HEK293 (cell line): ENCODE data around the gene HOXC10.

Experiments used
- CTCF ChIA-PET: fragments of 350-600 bp; formaldehyde crosslinking; extraction: SDS; loops from one replicate; lab custom pipeline; 2021; ENCODE audit warnings: antibody characterized with exemption; lab: Yijun Ruan, JAX
- POLR2A ChIA-PET: fragments of 300-600 bp; formaldehyde crosslinking; extraction: SDS; loops from one replicate; lab custom pipeline; 2020; ENCODE audit warnings: antibody characterized with exemption, inconsistent platforms; lab: Yijun Ruan, JAX
- H3K27ac ChIP-seq: fragments of 200-500 bp; sonication (Bioruptor generic); 2 replicates; pipeline ENCODE4 v1.5.1; 2014; ENCODE audit warnings: low read depth, low read length, control low read depth, inconsistent platforms; ENCODE audit errors: extremely low read depth
- H3K36me3 ChIP-seq, 2 experiments: fragments of 200-500 bp in 1 of 2; sonication (Bioruptor generic) in 1 of 2; 1 replicate in 1 of 2; 2 replicates in 1 of 2; pipeline ENCODE4 v1.5.1; 2014 to 2017; ENCODE audit warnings: inconsistent platforms in 2 of 2, low read length in 2 of 2; ENCODE audit not compliant: control insufficient read depth in 2 of 2, insufficient read depth in 1 of 2
- H3K4me1 ChIP-seq: fragments of 200-500 bp; sonication (Bioruptor generic); 2 replicates; pipeline ENCODE4 v1.5.1; 2014; ENCODE audit warnings: mild to moderate bottlenecking, low read length, inconsistent platforms; ENCODE audit not compliant: control insufficient read depth, insufficient read depth
- H3K4me3 ChIP-seq: 2 replicates; pipeline ENCODE4 v1.5.1; 2011; ENCODE audit warnings: low read depth, mild to moderate bottlenecking, control low read depth, low read length, moderate library complexity
- H3K9me3 ChIP-seq: fragments of 200-500 bp; sonication (Bioruptor generic); 2 replicates; pipeline ENCODE4 v1.5.1; 2014; ENCODE audit warnings: low read depth, low read length, inconsistent platforms; ENCODE audit not compliant: control insufficient read depth, insufficient read depth
- CTCF ChIP-seq: fragments of 450-650 bp; formaldehyde crosslinking; IDR thresholded peaks from 2 replicates; pipeline ENCODE4 v1.5.1; 2016; ENCODE audit warnings: missing biosample characterization, missing genetic modification characterization
- EGR2 ChIP-seq: fragments of 450-650 bp; formaldehyde crosslinking; IDR thresholded peaks from 2 replicates; pipeline ENCODE4 v1.5.1; 2016; ENCODE audit warnings: low read depth, missing biosample characterization, missing genetic modification characterization
- FEZF1 ChIP-seq: fragments of 450-650 bp; formaldehyde crosslinking; IDR thresholded peaks from 2 replicates; pipeline ENCODE4 v1.5.1; 2016; ENCODE audit warnings: missing biosample characterization, missing genetic modification characterization
- KLF8 ChIP-seq: fragments of 450-650 bp; formaldehyde crosslinking; IDR thresholded peaks from 2 replicates; pipeline ENCODE4 v1.5.1; 2016; ENCODE audit warnings: missing biosample characterization, missing genetic modification characterization
- PRDM1 ChIP-seq: fragments of 450-650 bp; formaldehyde crosslinking; IDR thresholded peaks from 2 replicates; pipeline ENCODE4; 2016; ENCODE audit warnings: missing biosample characterization, missing genetic modification characterization
- PRDM6 ChIP-seq: fragments of 450-650 bp; formaldehyde crosslinking; IDR thresholded peaks from 2 replicates; pipeline ENCODE4 v1.5.1; 2017; ENCODE audit warnings: missing biosample characterization, missing genetic modification characterization
- SCRT2 ChIP-seq: fragments of 450-650 bp; formaldehyde crosslinking; IDR thresholded peaks from 2 replicates; pipeline ENCODE4 v1.5.1; 2016; ENCODE audit warnings: missing biosample characterization, missing genetic modification characterization
- SP3 ChIP-seq: fragments of 450-650 bp; formaldehyde crosslinking; IDR thresholded peaks from 2 replicates; pipeline ENCODE4 v1.5.1; 2016; ENCODE audit warnings: missing biosample characterization, missing genetic modification characterization
- WT1 ChIP-seq: fragments of 450-650 bp; formaldehyde crosslinking; IDR thresholded peaks from 2 replicates; pipeline ENCODE4 v1.5.1; 2016; ENCODE audit warnings: missing biosample characterization, missing genetic modification characterization
- ZBTB11 ChIP-seq: fragments of 450-650 bp; formaldehyde crosslinking; conservative IDR thresholded peaks from 2 replicates; pipeline ENCODE4 v1.5.1; 2016; ENCODE audit warnings: low read depth, missing biosample characterization, missing genetic modification characterization
- ZBTB20 ChIP-seq: fragments of 450-650 bp; formaldehyde crosslinking; IDR thresholded peaks from 2 replicates; pipeline ENCODE4 v1.5.1; 2016; ENCODE audit warnings: missing biosample characterization, missing genetic modification characterization
- ZBTB48 ChIP-seq: fragments of 450-650 bp; formaldehyde crosslinking; IDR thresholded peaks from 2 replicates; pipeline ENCODE4 v1.5.1; 2016; ENCODE audit warnings: missing biosample characterization, missing genetic modification characterization
- ZNF133 ChIP-seq: fragments of 450-650 bp; formaldehyde crosslinking; IDR thresholded peaks from 2 replicates; pipeline ENCODE4 v1.5.1; 2016; ENCODE audit warnings: missing biosample characterization, missing genetic modification characterization
- ZNF169 ChIP-seq: fragments of 450-650 bp; formaldehyde crosslinking; IDR thresholded peaks from 2 replicates; pipeline ENCODE4 v1.5.1; 2016; ENCODE audit warnings: missing biosample characterization, missing genetic modification characterization
- ZNF335 ChIP-seq: fragments of 450-650 bp; formaldehyde crosslinking; conservative IDR thresholded peaks from 2 replicates; pipeline ENCODE4 v1.5.1; 2016; ENCODE audit warnings: missing biosample characterization, missing genetic modification characterization
- ZNF366 ChIP-seq: fragments of 450-650 bp; formaldehyde crosslinking; conservative IDR thresholded peaks from 2 replicates; pipeline ENCODE4 v1.5.1; 2016; ENCODE audit warnings: missing biosample characterization, missing genetic modification characterization
- ZNF398 ChIP-seq: fragments of 450-650 bp; formaldehyde crosslinking; IDR thresholded peaks from 2 replicates; pipeline ENCODE4 v1.5.1; 2017; ENCODE audit warnings: missing biosample characterization, missing genetic modification characterization
- ZNF530 ChIP-seq: fragments of 450-650 bp; formaldehyde crosslinking; IDR thresholded peaks from 2 replicates; pipeline ENCODE4 v1.5.1; 2016; ENCODE audit warnings: low read depth, missing biosample characterization, missing genetic modification characterization
- ZNF580 ChIP-seq: fragments of 450-650 bp; formaldehyde crosslinking; IDR thresholded peaks from 2 replicates; pipeline ENCODE4 v1.5.1; 2016; ENCODE audit warnings: missing biosample characterization, missing genetic modification characterization
- ZNF629 ChIP-seq: fragments of 450-650 bp; formaldehyde crosslinking; IDR thresholded peaks from 2 replicates; pipeline ENCODE4 v1.5.1; 2017; ENCODE audit warnings: missing biosample characterization, missing genetic modification characterization
- ZNF654 ChIP-seq: fragments of 450-650 bp; formaldehyde crosslinking; IDR thresholded peaks from 2 replicates; pipeline ENCODE4 v1.5.1; 2016; ENCODE audit warnings: low read depth, missing biosample characterization, missing genetic modification characterization
- ZNF658 ChIP-seq: fragments of 450-650 bp; formaldehyde crosslinking; IDR thresholded peaks from 2 replicates; pipeline ENCODE4; 2016; ENCODE audit warnings: missing biosample characterization, missing genetic modification characterization
- ZNF692 ChIP-seq: fragments of 450-650 bp; formaldehyde crosslinking; IDR thresholded peaks from 2 replicates; pipeline ENCODE4 v1.5.1; 2016; ENCODE audit warnings: missing biosample characterization, missing genetic modification characterization
- ZNF747 ChIP-seq: fragments of 450-650 bp; formaldehyde crosslinking; IDR thresholded peaks from 2 replicates; pipeline ENCODE4 v1.5.1; 2016; ENCODE audit warnings: missing biosample characterization, missing genetic modification characterization
- ZNF76 ChIP-seq: fragments of 450-650 bp; formaldehyde crosslinking; IDR thresholded peaks from 2 replicates; pipeline ENCODE4; 2016; ENCODE audit warnings: low read depth, missing biosample characterization, missing genetic modification characterization, borderline replicate concordance
- ZNF837 ChIP-seq: fragments of 450-650 bp; formaldehyde crosslinking; IDR thresholded peaks from 2 replicates; pipeline ENCODE4 v1.5.1; 2016; ENCODE audit warnings: missing biosample characterization, missing genetic modification characterization

HOXC10 gene

GRCh38 chr12:53989227-53990113 lies 4.5 kb downstream of the HOXC10 start:
- Histone ChIP-seq H3K9me3 (no peaks in the 10 kb centered on the region), H3K27ac (peak overlapping the region; percentile 71), H3K4me3 (peak overlapping the region; percentile 15), H3K4me1 (peaks cover 38% of the 10 kb centered on the region), H3K36me3 (no peaks in the 10 kb centered on the region)
- ChIA-PET CTCF (interaction anchor here (0.7 to 5.8 kb wide), 17 partner anchors 10 to 290 kb away, joined by 3 to 88 read pairs (median 6); partner anchors contain the start of genes HOXC13, HOXC5, HOXC9 and SMUG1), POLR2A (interaction anchor here (1.8 to 2.2 kb wide), 2 partner anchors 11 kb away, joined by 10 to 14 read pairs; partner anchors contain the start of gene HOXC9)
- TF ChIP-seq EGR2 (peak; percentile 78), ZNF747 (tag by site-specific recombination) (no peak), ZNF530 (tag by site-specific recombination) (no peak), CTCF (tag by site-specific recombination) (peak; percentile 66; the same call in 1 of the 2 replicates), ZNF398 (tag by site-specific recombination) (peak; percentile 57), ZNF580 (tag by site-specific recombination) (no peak), ZNF366 (tag by site-specific recombination) (peak; percentile 60; the same call in 1 of the 2 replicates), ZNF654 (tag by site-specific recombination) (peak; percentile 35), SCRT2 (tag by site-specific recombination) (no peak), WT1 (peak; percentile 77), FEZF1 (tag by site-specific recombination) (peak; percentile 53), ZBTB48 (tag by site-specific recombination) (peak; percentile 47; the same call in 1 of the 2 replicates), ZNF133 (tag by site-specific recombination) (no peak), ZBTB20 (tag by site-specific recombination) (peak; percentile 28; the same call in 1 of the 2 replicates), ZNF837 (tag by site-specific recombination) (no peak), ZNF692 (peak; percentile 32; the same call in 1 of the 2 replicates), ZNF169 (tag by site-specific recombination) (no peak), KLF8 (peak; percentile 25; the same call in 1 of the 2 replicates), ZNF76 (tag by site-specific recombination) (peak; percentile 24; the same call in 1 of the 2 replicates), PRDM1 (tag by site-specific recombination) (peak; percentile 49; the same call in 1 of the 2 replicates), SP3 (tag by site-specific recombination) (peak; percentile 13; the same call in 1 of the 2 replicates), ZNF629 (peak; percentile 28; the same call in 1 of the 2 replicates), ZBTB11 (tag by site-specific recombination) (peak; percentile 85; the same call in 1 of the 2 replicates), PRDM6 (tag by site-specific recombination) (peak; percentile 85), ZNF658 (tag by site-specific recombination) (no peak), ZNF335 (peak; percentile 73)
